NB4 (cell line): Measurements from ENCODE around the gene SH3RF2.

Source experiments
- CTCF ChIP-seq: IDR thresholded peaks from one replicate; pipeline ENCODE4 v1.5.1; 2012; ENCODE audit warnings: low read depth, low read length
- MAX ChIP-seq: IDR thresholded peaks from 2 replicates; pipeline ENCODE4 v1.6.1; 2011; ENCODE audit warnings: low read depth, low read length
- POLR2A ChIP-seq: IDR thresholded peaks from 2 replicates; pipeline ENCODE4 v1.6.1; 2011; ENCODE audit warnings: mild to moderate bottlenecking; ENCODE audit not compliant: insufficient read length; ENCODE audit errors: extremely low read depth

- TF ChIP-seq CTCF (no peak), POLR2A (no peak), MAX (no peak)
Measured at GRCh38 chr5:146005723-146006122, 69.3 kb downstream of the SH3RF2 start.
